ENCODE data around the gene CBX6. TPM values are rescaled to one million over a fixed set of nuclear protein-coding genes. Genes with fewer than 3 reads are reported as not detected.

The CBX6 gene
- total and polyA plus RNA-seq, 2 of the 8 experiments (the other 6 are each of a cell fraction or from before 2014, with no cell fraction given) = 10.6 to 27.5 TPM

- 85% methylated on average over 10 of the region's 10 CpGs; no CpG with 5 or more reads in 1 of the 2 experiments for WGBS, 2 experiments (ENCODE audit: extremely low coverage in 1 of 2, insufficient coverage in 1 of 2, insufficient read length in 1 of 2, insufficient replicate concordance in 2 of 2, low coverage in 1 of 2, low lambda C conversion rate in 2 of 2, missing lambda C conversion rate in 1 of 2)
- no peak for TF ChIP-seq CTBP2 (IDR thresholded peaks at IDR 0.05; ENCODE audit: borderline replicate concordance, insufficient read depth, insufficient read length, low read length)
- no peak for TF ChIP-seq HDAC6 (IDR thresholded peaks at IDR 0.05; ENCODE audit: low read depth, low read length)
- TF ChIP-seq RBBP5 (IDR thresholded peaks at IDR 0.05; ENCODE audit: borderline replicate concordance, low read depth, low read length) = no peak
These were observed 43.3 kb downstream of the CBX6 start for GRCh38 chr22:38828616-38829205.

More at GRCh38 chr22:38828616-38829205, 43.3 kb downstream of the CBX6 start:
- ChIA-PET POLR2A (ENCODE audit: partially characterized antibody) (interaction anchor here (1.3 kb wide), 1 partner anchor 13 kb away, joined by 3 read pairs; no protein-coding TSS in a partner anchor), CTCF (ENCODE audit: partially characterized antibody) (interaction anchor here (0.8 to 6.8 kb wide), 8 partner anchors 7 to 59 kb away, joined by 3 to 53 read pairs (median 4); no protein-coding TSS in a partner anchor)
- Histone ChIP-seq H3K14ac (ENCODE audit: insufficient read length) (no peak overlapping the region), H3K23me2 (ENCODE audit: low read depth, low read length) (no peaks in the 10 kb centered on the region), H2BK5ac (ENCODE audit: low read depth, low read length) (no peak overlapping the region), H3K4me1 (replicated peaks in 1 of 4; ENCODE audit: control insufficient read depth in 3 of 4, insufficient read depth in 4 of 4, low read length in 3 of 4) (peaks cover 0 to 6% (median 2%) of the 10 kb centered on the region in 4 experiments; a peak in 2 of 7 replicates), H3K18ac (ENCODE audit: extremely low read depth, low read length) (no peak overlapping the region), H3K27ac (ENCODE audit: low read depth, low read length) (no peak overlapping the region), H3K23ac (ENCODE audit: insufficient read length) (no peak overlapping the region), H2BK120ac (replicated peaks; ENCODE audit: low read depth, low read length) (no peak overlapping the region), H3K79me2 (ENCODE audit: control insufficient read depth in 1 of 2, insufficient read depth in 2 of 2, low read length in 2 of 2) (no peaks in the 10 kb centered on the region), H3K79me1 (ENCODE audit: low read depth, low read length) (peaks cover 3% of the 10 kb centered on the region; the same call in 1 of the 2 replicates), H3K4me3 (ENCODE audit: extremely low read depth in 1 of 4, insufficient read depth in 2 of 4, low read depth in 3 of 4, low read length in 4 of 4) (no peak overlapping the region), H3K4ac (replicated peaks; ENCODE audit: insufficient read length, low read depth, low read length) (no peak overlapping the region), H2AFZ (ENCODE audit: low read length) (no peak overlapping the region), H3K36me3 (ENCODE audit: control insufficient read depth in 2 of 4, insufficient read depth in 4 of 4, low read length in 3 of 4) (no peaks in the 10 kb centered on the region), H3K9ac (replicated peaks in 1 of 4; ENCODE audit: extremely low read depth in 1 of 4, low read depth in 3 of 4, low read length in 3 of 4) (no peak overlapping the region), H2BK15ac (ENCODE audit: low read length) (no peak overlapping the region), H2BK12ac (ENCODE audit: low read depth, low read length) (no peak overlapping the region), H2BK20ac (ENCODE audit: low read length) (no peak overlapping the region), H4K91ac (replicated peaks; ENCODE audit: insufficient read length, low read length) (peak overlapping the region; percentile 58), H4K5ac (ENCODE audit: insufficient read length, low read depth, low read length) (no peak overlapping the region), H3K4me2 (ENCODE audit: insufficient read depth in 1 of 2, low read depth in 2 of 2, low read length in 2 of 2) (no peak overlapping the region), H3K9me3 (ENCODE audit: insufficient read depth in 2 of 2, low read depth in 1 of 2, low read length in 1 of 2) (no peaks in the 10 kb centered on the region), H4K20me1 (replicated peaks in 1 of 2; ENCODE audit: control insufficient read depth in 1 of 2, insufficient read depth in 2 of 2, low read length in 2 of 2) (no peaks in the 10 kb centered on the region), H2AK5ac (ENCODE audit: low read depth, low read length) (no peak overlapping the region), H3K27me3 (replicated peaks in 1 of 4; ENCODE audit: control insufficient read depth in 3 of 4, extremely low read depth in 1 of 4, insufficient read depth in 3 of 4, low read length in 3 of 4) (no peaks in the 10 kb centered on the region), H3K56ac (replicated peaks; ENCODE audit: insufficient read length, low read depth, low read length) (no peak overlapping the region), H4K8ac (ENCODE audit: extremely low read depth, insufficient read depth, low read length) (no peak overlapping the region)
- no peak for DNase-seq (ENCODE audit: low read depth in 1 of 2, low spot score in 2 of 2)
- no peak for FAIRE-seq
